Trophoblast cell (in vitro differentiated cells and primary cell): ENCODE measurements around the gene IL4.

Experiments used
- DNase-seq, 2 donors: peaks; one replicate each; pipeline ENCODE4 v3.0.0-alpha.2; 2016
- H2AFZ ChIP-seq: 2 replicates; pipeline ENCODE4 v1.6.1; 2013; ENCODE audit warnings: low read length, moderate library complexity, mild to moderate bottlenecking; ENCODE audit not compliant: insufficient read depth, poor library complexity
- H2AK5ac ChIP-seq: 2 replicates; pipeline ENCODE4 v1.6.1; 2013; ENCODE audit warnings: mild to moderate bottlenecking, low read length
- H2BK120ac ChIP-seq: 2 replicates; pipeline ENCODE4 v1.6.1; 2013; ENCODE audit warnings: low read length, mild to moderate bottlenecking, moderate library complexity; ENCODE audit not compliant: insufficient read depth, poor library complexity
- H2BK12ac ChIP-seq: 2 replicates; pipeline ENCODE4 v1.6.1; 2013; ENCODE audit warnings: mild to moderate bottlenecking, low read length, moderate library complexity
- H2BK5ac ChIP-seq: 2 replicates; pipeline ENCODE4 v1.6.1; 2013; ENCODE audit warnings: low read length, low read depth, moderate library complexity, mild to moderate bottlenecking; ENCODE audit not compliant: poor library complexity
- H3K14ac ChIP-seq: 2 replicates; pipeline ENCODE4 v1.6.1; 2013; ENCODE audit warnings: mild to moderate bottlenecking, low read length
- H3K18ac ChIP-seq: 2 replicates; pipeline ENCODE4 v1.6.1; 2013; ENCODE audit warnings: mild to moderate bottlenecking, low read length
- H3K23ac ChIP-seq: 2 replicates; pipeline ENCODE4 v1.6.1; 2013; ENCODE audit warnings: low read length
- H3K27ac ChIP-seq: 2 replicates; pipeline ENCODE4 v1.5.1; 2013; ENCODE audit warnings: low read depth, mild to moderate bottlenecking, inconsistent platforms, low read length, moderate library complexity
- H3K27me3 ChIP-seq: 2 replicates; pipeline ENCODE4 v1.6.1; 2013; ENCODE audit warnings: inconsistent platforms, mild to moderate bottlenecking, low read length, moderate library complexity; ENCODE audit not compliant: insufficient read depth
- H3K36me3 ChIP-seq, 2 experiments: 1 replicate in 1 of 2; 2 replicates in 1 of 2; pipeline ENCODE4 v1.6.1; 2013; ENCODE audit warnings: low read length in 2 of 2, mild to moderate bottlenecking in 2 of 2, moderate library complexity in 1 of 2; ENCODE audit not compliant: insufficient read depth in 2 of 2, control insufficient read depth in 1 of 2
- H3K4ac ChIP-seq: 2 replicates; pipeline ENCODE4 v1.6.1; 2013; ENCODE audit warnings: low read depth, mild to moderate bottlenecking, low read length, moderate library complexity
- H3K4me1 ChIP-seq, 2 experiments: 1 replicate in 1 of 2; 2 replicates in 1 of 2; pipeline ENCODE4 v1.6.1; 2013; ENCODE audit warnings: low read length in 2 of 2, mild to moderate bottlenecking in 2 of 2, moderate library complexity in 1 of 2; ENCODE audit not compliant: insufficient read depth in 2 of 2, control insufficient read depth in 1 of 2
- H3K4me2 ChIP-seq: 2 replicates; pipeline ENCODE4 v1.6.1; 2013; ENCODE audit warnings: inconsistent platforms, mild to moderate bottlenecking, low read length, moderate library complexity
- H3K4me3 ChIP-seq: 2 replicates; pipeline ENCODE4 v1.5.1; 2013; ENCODE audit warnings: mild to moderate bottlenecking, low read depth, low read length, inconsistent platforms
- H3K79me1 ChIP-seq: one replicate; pipeline ENCODE4 v1.6.1; 2013; ENCODE audit warnings: low read length
- H3K79me2 ChIP-seq: 2 replicates; pipeline ENCODE4 v1.6.1; 2013; ENCODE audit warnings: low read length, mild to moderate bottlenecking; ENCODE audit not compliant: control insufficient read depth, insufficient read depth, poor library complexity
- H3K9ac ChIP-seq: 2 replicates; pipeline ENCODE4 v1.6.1; 2013; ENCODE audit warnings: mild to moderate bottlenecking, low read length
- H3K9me3 ChIP-seq: 2 replicates; pipeline ENCODE4 v1.6.1; 2013; ENCODE audit warnings: low read depth, mild to moderate bottlenecking, control low read depth, inconsistent platforms, low read length; ENCODE audit not compliant: insufficient read depth
- H4K12ac ChIP-seq: 2 replicates; pipeline ENCODE4 v1.6.1; 2013; ENCODE audit warnings: low read depth, mild to moderate bottlenecking, low read length, moderate library complexity
- H4K8ac ChIP-seq: 2 replicates; pipeline ENCODE4 v1.6.1; 2013; ENCODE audit warnings: low read depth, mild to moderate bottlenecking, low read length, moderate library complexity
- H4K91ac ChIP-seq: one replicate; pipeline ENCODE4 v1.6.1; 2013; ENCODE audit warnings: low read depth, mild to moderate bottlenecking, low read length, moderate library complexity
- WGBS: extraction: QIAGEN DNeasy Blood & Tissue Kit; methylation state at CpG from one replicate; pipeline ENCODE4 v1.1.7; 2013; ENCODE audit warnings: missing lambda C conversion rate; ENCODE audit not compliant: insufficient read length, insufficient coverage; ENCODE audit errors: extremely low coverage; 5-methylcytosine and 5-hydroxymethylcytosine counted together

Gene IL4

GRCh38 chr5:132658381-132659302 lies 15.1 kb upstream of the IL4 start:
- no peaks in the 10 kb centered on the region for H3K36me3 ChIP-seq
- H3K4ac ChIP-seq = no peak overlapping the region
- no peak overlapping the region for H2AFZ ChIP-seq
- no peak overlapping the region for H4K91ac ChIP-seq
- H3K9ac ChIP-seq = no peak overlapping the region
- no peaks in the 10 kb centered on the region for H3K79me1 ChIP-seq
- H3K4me1 ChIP-seq = peaks cover 6 to 12% of the 10 kb centered on the region in 2 experiments
- H3K4me3 ChIP-seq = no peak overlapping the region
- H2BK12ac ChIP-seq = no peak overlapping the region
- no CpG with 5 or more reads among the region's 9 CpGs for WGBS
- no peak overlapping the region for H3K27ac ChIP-seq
- DNase-seq = no peak
- peaks cover 19% of the 10 kb centered on the region for H3K27me3 ChIP-seq
- H2BK120ac ChIP-seq = no peak overlapping the region
- H3K9me3 ChIP-seq = peaks cover 5% of the 10 kb centered on the region
- H2AK5ac ChIP-seq = no peak overlapping the region
- no peak overlapping the region for H3K14ac ChIP-seq
- no peak overlapping the region for H2BK5ac ChIP-seq
- no peak overlapping the region for H4K12ac ChIP-seq
- H3K18ac ChIP-seq = no peak overlapping the region
- H4K8ac ChIP-seq = no peak overlapping the region
- no peak overlapping the region for H3K23ac ChIP-seq
- H3K4me2 ChIP-seq = no peak overlapping the region
- H3K79me2 ChIP-seq = no peaks in the 10 kb centered on the region

- Histone ChIP-seq H2BK120ac (no peak overlapping the region), H3K9ac (no peak overlapping the region), H3K27me3 (peaks cover 19% of the 10 kb centered on the region), H3K18ac (no peak overlapping the region), H2BK5ac (no peak overlapping the region), H2AK5ac (no peak overlapping the region), H3K9me3 (peaks cover 5% of the 10 kb centered on the region), H3K27ac (no peak overlapping the region), H2AFZ (no peak overlapping the region), H3K23ac (no peak overlapping the region), H3K36me3 (no peaks in the 10 kb centered on the region), H3K79me1 (no peaks in the 10 kb centered on the region), H3K14ac (no peak overlapping the region), H3K79me2 (no peaks in the 10 kb centered on the region), H4K12ac (no peak overlapping the region), H4K8ac (no peak overlapping the region), H3K4me2 (no peak overlapping the region), H4K91ac (no peak overlapping the region), H3K4ac (no peak overlapping the region), H3K4me1 (peaks cover 6 to 12% of the 10 kb centered on the region in 2 experiments), H3K4me3 (no peak overlapping the region), H2BK12ac (no peak overlapping the region)
- no peak for DNase-seq
- no CpG with 5 or more reads among the region's 23 CpGs for WGBS
These were observed 13.9 kb upstream of the IL4 start for GRCh38 chr5:132659598-132660493.

- Histone ChIP-seq H3K27me3 (peaks cover 8% of the 10 kb centered on the region), H3K14ac (no peak overlapping the region), H2BK120ac (no peak overlapping the region), H4K12ac (no peak overlapping the region), H3K4ac (no peak overlapping the region), H3K9ac (no peak overlapping the region), H3K4me1 (peaks cover 0 to 3% of the 10 kb centered on the region in 2 experiments), H3K27ac (no peak overlapping the region), H3K79me1 (no peaks in the 10 kb centered on the region), H3K23ac (no peak overlapping the region), H3K36me3 (no peaks in the 10 kb centered on the region), H2BK5ac (no peak overlapping the region), H2AFZ (no peak overlapping the region), H3K79me2 (no peaks in the 10 kb centered on the region), H4K91ac (no peak overlapping the region), H4K8ac (no peak overlapping the region), H2AK5ac (no peak overlapping the region), H2BK12ac (no peak overlapping the region), H3K4me2 (no peak overlapping the region), H3K4me3 (no peak overlapping the region), H3K9me3 (peaks cover 2% of the 10 kb centered on the region), H3K18ac (no peak overlapping the region)
- WGBS = no CpG with 5 or more reads among the region's 12 CpGs
- DNase-seq = no peak
These were observed 12.4 kb upstream of the IL4 start for GRCh38 chr5:132661231-132662003.

GRCh38 chr5:132662004-132662401 lies 11.8 kb upstream of the IL4 start:
- no peak for DNase-seq
- H3K4me3 ChIP-seq = no peak overlapping the region
- no CpG with 5 or more reads among the region's 9 CpGs for WGBS
- peaks cover 3% of the 10 kb centered on the region for H3K27me3 ChIP-seq
- H4K12ac ChIP-seq = no peak overlapping the region
- H2BK120ac ChIP-seq = no peak overlapping the region
- H2AK5ac ChIP-seq = no peak overlapping the region
- H3K18ac ChIP-seq = no peak overlapping the region
- no peak overlapping the region for H3K4ac ChIP-seq
- no peaks in the 10 kb centered on the region for H3K79me2 ChIP-seq
- H3K9ac ChIP-seq = no peak overlapping the region
- H3K9me3 ChIP-seq = peaks cover 2% of the 10 kb centered on the region
- H3K23ac ChIP-seq = no peak overlapping the region
- no peak overlapping the region for H2AFZ ChIP-seq
- H3K79me1 ChIP-seq = no peaks in the 10 kb centered on the region
- no peak overlapping the region for H3K4me2 ChIP-seq
- no peak overlapping the region for H2BK5ac ChIP-seq
- no peak overlapping the region for H3K14ac ChIP-seq
- no peak overlapping the region for H3K27ac ChIP-seq
- no peak overlapping the region for H4K91ac ChIP-seq
- H3K36me3 ChIP-seq = no peaks in the 10 kb centered on the region
- H3K4me1 ChIP-seq = no peaks in the 10 kb centered on the region
- H2BK12ac ChIP-seq = no peak overlapping the region
- no peak overlapping the region for H4K8ac ChIP-seq
